Testis (tissue), 3 donors: ENCODE data around the gene NKAIN2. TPM values are rescaled to one million over a fixed set of nuclear protein-coding genes. Genes with fewer than 3 reads are reported as not detected.

Experiments
- DNase-seq: peaks from one replicate; pipeline ENCODE4 v3.0.0-alpha.2; 2019
- H3K27ac ChIP-seq, 2 donors: fragments of 200-600 bp; sonication (generic); one replicate each; pipeline ENCODE4 v1.5.1; 2019
- H3K27me3 ChIP-seq: fragments of 200-600 bp; sonication (generic); one replicate; pipeline ENCODE4 v1.5.1; 2019
- H3K36me3 ChIP-seq: fragments of 200-600 bp; sonication (generic); one replicate; pipeline ENCODE4 v1.5.1; 2017; ENCODE audit warnings: low read depth; ENCODE audit errors: missing control alignments
- H3K4me1 ChIP-seq: fragments of 200-600 bp; sonication (generic); one replicate; pipeline ENCODE4 v1.5.1; 2019
- H3K4me3 ChIP-seq, 2 donors: fragments of 200-600 bp; sonication (generic); one replicate each; pipeline ENCODE4 v1.5.1; 2017 to 2019
- H3K9me3 ChIP-seq: fragments of 200-600 bp; sonication (generic); one replicate; pipeline ENCODE4 v1.5.1; 2017
- POLR2A ChIP-seq: fragments of 450-650 bp; IDR thresholded peaks from one replicate; pipeline ENCODE4 v1.6.1; 2017; ENCODE audit warnings: antibody characterized with exemption, mild to moderate bottlenecking, moderate library complexity
- WGBS, 2 donors: methylation state at CpG; one replicate each; pipeline ENCODE4 v1.1.5; 2018; 5-methylcytosine and 5-hydroxymethylcytosine counted together
- intact Hi-C: fragments of 100-400 bp; cut with DNase I; formaldehyde crosslinking; loops from one replicate; pipeline ENCODE4 v1.15.1; 2023; ENCODE audit warnings: low total_unique reads
- polyA plus RNA-seq: library from polyadenylated mRNA; stranded (reverse); fragments of 350-450 nt; fragmentation: Illumina TruSeq; extraction: RNeasy Lipid Tissue Mini Kit (QIAGEN cat#74804); gene quantifications from one replicate; pipeline ENCODE4 v1.2.3, GENCODE V29; 2014; ENCODE audit warnings: low read depth, low replicate concordance; ENCODE audit not compliant: insufficient read depth
- total RNA-seq, 2 donors: library from RNA; depleted of rRNA; stranded (reverse); fragments of >200 nt; gene quantifications; one replicate each; pipeline ENCODE4 v1.2.3, GENCODE V29; 2016
- TF ChIP-seq, protein P1 (sequence below), 3 experiments: fragments of 450-650 bp in 2 of 3; fragments of 200-600 bp in 1 of 3; sonication (generic) in 1 of 3; IDR thresholded peaks; one replicate each; pipeline ENCODE4 v1.5.1; 2016 to 2019; ENCODE audit warnings: antibody characterized with exemption in 3 of 3, mild to moderate bottlenecking in 2 of 3, moderate library complexity in 1 of 3

The NKAIN2 gene
- total and polyA plus RNA-seq, 3 donors from 2014 or later: 0.56 to 1.1 (median 0.71) TPM

DNA sequence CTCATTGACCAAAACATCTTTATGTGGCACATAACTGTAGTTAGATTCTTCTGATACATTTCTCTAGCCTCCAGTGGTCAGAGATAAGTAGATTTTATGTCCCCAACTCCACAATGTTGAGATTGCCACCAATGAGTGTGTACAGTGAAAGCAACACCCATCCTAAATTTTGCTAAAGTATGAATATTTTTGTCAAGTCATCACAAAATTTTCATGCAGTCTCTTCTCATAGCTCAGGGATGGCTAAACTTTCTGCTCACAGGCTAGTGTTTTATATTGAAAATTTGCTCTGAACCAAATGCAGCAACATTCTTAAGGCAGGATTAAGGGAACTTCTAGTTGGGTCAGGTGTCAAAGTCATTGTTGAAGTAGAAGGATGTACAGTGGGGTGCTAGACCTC, 203.6 kb downstream of the NKAIN2 start:
- Histone ChIP-seq H3K9me3 (no peaks in the 10 kb centered on the region), H3K27ac (no peak overlapping the region), H3K36me3 (no peaks in the 10 kb centered on the region), H3K4me1 (no peaks in the 10 kb centered on the region), H3K27me3 (no peaks in the 10 kb centered on the region), H3K4me3 (no peak overlapping the region)
- TF ChIP-seq POLR2A: no peak
- TF ChIP-seq, protein P1, sequence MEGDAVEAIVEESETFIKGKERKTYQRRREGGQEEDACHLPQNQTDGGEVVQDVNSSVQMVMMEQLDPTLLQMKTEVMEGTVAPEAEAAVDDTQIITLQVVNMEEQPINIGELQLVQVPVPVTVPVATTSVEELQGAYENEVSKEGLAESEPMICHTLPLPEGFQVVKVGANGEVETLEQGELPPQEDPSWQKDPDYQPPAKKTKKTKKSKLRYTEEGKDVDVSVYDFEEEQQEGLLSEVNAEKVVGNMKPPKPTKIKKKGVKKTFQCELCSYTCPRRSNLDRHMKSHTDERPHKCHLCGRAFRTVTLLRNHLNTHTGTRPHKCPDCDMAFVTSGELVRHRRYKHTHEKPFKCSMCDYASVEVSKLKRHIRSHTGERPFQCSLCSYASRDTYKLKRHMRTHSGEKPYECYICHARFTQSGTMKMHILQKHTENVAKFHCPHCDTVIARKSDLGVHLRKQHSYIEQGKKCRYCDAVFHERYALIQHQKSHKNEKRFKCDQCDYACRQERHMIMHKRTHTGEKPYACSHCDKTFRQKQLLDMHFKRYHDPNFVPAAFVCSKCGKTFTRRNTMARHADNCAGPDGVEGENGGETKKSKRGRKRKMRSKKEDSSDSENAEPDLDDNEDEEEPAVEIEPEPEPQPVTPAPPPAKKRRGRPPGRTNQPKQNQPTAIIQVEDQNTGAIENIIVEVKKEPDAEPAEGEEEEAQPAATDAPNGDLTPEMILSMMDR (IDR thresholded peaks at IDR 0.05): no peak
- DNase-seq: no peak
- intact Hi-C loops: no loop called here

DNA sequence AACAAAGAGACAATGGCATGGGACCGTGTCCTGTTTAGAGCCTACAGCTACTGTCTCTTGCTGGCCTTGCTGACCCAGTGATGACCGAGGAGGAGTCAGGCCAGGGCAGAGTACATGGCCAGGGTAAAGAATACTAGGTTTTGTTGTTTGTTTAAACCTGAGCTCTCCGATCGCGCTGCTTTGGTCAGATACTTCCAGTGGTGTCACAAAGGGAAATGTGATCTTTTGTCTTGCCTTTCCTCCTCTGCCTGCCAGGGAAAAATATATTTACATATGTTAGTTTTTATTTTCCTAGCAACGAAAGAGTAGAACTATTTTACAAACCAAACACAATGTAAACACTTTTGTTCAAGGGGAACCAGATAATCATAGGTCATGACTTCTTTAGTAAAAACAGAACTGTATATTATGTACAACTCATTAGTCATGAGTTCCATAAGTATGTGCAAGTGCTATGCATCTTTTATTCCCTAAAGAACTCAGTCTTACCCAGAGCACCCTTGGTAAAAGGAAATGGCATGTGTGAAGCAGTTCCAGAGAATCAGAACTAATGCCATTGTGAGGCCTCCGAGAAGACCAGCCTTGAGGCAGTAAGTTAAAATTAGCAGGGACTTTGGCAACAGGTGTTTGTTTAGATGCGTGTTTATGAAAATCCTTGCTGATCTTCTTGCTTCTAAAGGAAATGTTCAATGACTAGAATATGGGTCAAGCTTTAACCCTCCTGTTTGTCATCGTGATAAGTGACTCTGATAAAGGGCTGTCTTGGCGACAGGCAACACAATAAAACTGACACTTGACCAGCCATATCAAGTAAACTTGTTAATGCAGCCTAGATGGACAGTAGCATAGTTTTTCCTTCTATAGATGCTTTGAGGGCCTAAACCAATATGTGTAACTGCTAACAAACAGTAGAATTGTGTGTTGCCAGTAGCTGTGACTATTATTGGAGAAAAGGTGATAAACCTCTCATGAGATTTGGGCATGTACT, 204.6 kb downstream of the NKAIN2 start:
- 53 to 54% methylated on average over 10 of the region's 10 CpGs for WGBS, 2 donors
- intact Hi-C loops: no loop called here
- H3K27me3 ChIP-seq: no peaks in the 10 kb centered on the region

DNA sequence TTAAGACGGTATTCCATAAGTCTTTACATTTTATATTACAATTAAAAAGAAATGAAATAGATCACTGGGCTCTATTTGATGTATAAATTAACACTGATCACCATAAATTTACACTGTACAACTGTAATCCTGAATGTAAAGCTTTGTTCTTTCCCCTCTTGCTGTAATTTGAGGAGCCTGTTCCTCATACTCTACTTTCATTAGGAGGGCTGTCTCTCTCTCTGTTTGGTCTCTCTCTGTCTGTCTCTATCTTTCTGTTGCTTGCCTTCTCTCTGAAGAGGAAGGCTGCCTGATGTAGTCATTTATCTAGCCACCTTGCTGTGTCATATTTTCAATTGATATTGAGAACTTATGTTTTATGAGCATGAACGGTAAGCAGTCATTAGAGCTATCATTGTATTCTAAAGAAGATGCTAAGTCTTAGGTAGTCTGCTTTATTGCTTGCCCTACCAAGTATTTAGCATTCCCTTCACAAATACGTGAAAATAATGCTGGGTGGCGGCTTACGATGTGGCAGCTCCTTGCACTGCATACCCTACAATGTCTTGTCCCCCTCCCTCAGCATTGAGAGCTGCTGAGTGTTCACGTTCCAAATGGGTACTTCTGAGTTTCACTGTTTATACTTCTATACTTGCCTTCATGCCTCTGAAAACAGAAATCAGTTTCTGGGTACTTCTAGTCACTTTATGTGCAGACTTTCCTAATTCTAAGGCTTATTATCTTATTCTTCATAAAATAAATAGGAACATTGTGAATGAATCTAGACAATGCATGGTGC, 205.5 kb downstream of the NKAIN2 start:
- TF ChIP-seq, protein P1 (IDR thresholded peaks at IDR 0.05): no peak
- no peak for TF ChIP-seq POLR2A
- no peak for DNase-seq
- no peaks in the 10 kb centered on the region for H3K4me1 ChIP-seq
- H3K27me3 ChIP-seq: no peaks in the 10 kb centered on the region
- no peaks in the 10 kb centered on the region for H3K9me3 ChIP-seq
- intact Hi-C loops: no loop called here
- no peak overlapping the region for H3K4me3 ChIP-seq
- 79 to 89% methylated on average over 6 of the region's 6 CpGs for WGBS, 2 donors
- no peaks in the 10 kb centered on the region for H3K36me3 ChIP-seq
- H3K27ac ChIP-seq: no peak overlapping the region

More for the DNA sequence above, 204.6 kb downstream of the NKAIN2 start:
- DNase-seq: no peak
- Histone ChIP-seq H3K9me3 (no peaks in the 10 kb centered on the region), H3K4me3 (no peak overlapping the region), H3K36me3 (no peaks in the 10 kb centered on the region), H3K4me1 (no peaks in the 10 kb centered on the region), H3K27ac (no peak overlapping the region)
- no peak for TF ChIP-seq POLR2A
- TF ChIP-seq, protein P1 (IDR thresholded peaks at IDR 0.05): no peak

DNA sequence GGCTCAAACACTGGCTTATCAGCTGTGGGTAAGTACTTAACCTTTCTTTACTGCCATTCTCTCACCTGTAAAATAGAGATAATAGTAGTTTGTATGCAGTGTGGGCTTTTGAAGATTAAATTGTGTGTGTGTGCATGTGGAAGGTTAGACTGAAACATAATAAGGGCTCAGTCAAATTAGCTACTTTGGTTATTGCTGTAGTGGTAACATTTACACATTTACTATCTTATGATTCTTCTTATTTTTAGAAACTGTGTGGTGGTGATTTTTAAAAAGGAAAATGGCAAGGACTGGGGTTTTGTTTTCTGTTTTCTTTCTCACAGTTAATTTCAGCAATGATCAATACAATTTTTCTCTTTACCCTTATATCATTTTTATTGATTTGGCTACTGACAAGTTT, 206.9 kb downstream of the NKAIN2 start:
- Histone ChIP-seq H3K9me3 (no peaks in the 10 kb centered on the region), H3K4me3 (no peak overlapping the region), H3K4me1 (no peaks in the 10 kb centered on the region), H3K27ac (no peak overlapping the region), H3K27me3 (no peaks in the 10 kb centered on the region), H3K36me3 (no peaks in the 10 kb centered on the region)
- DNase-seq: no peak
- TF ChIP-seq, protein P1 (IDR thresholded peaks at IDR 0.05): no peak
- TF ChIP-seq POLR2A: no peak
- intact Hi-C loops: no loop called here
